GM18519 (cell line): ENCODE results near the gene GLS.
"Not testable (repeated sequence)": the region's sequence is repeated elsewhere in the genome, so short reads cannot be mapped to it uniquely, and the experiment has no call there.

ENCODE experiments used
- ATAC-seq: cut with Tn5 transposase; IDR thresholded peaks from one replicate; pipeline ENCODE4 v1.9.1; 2021; ENCODE audit warnings: mild to moderate bottlenecking, moderate library complexity; ENCODE audit not compliant: unreplicated experiment, low FRiP score

GLS gene

GRCh38 chr2:190854726-190855125, 25.9 kb upstream of the GLS start:
- ATAC-seq, result no peak

DNA sequence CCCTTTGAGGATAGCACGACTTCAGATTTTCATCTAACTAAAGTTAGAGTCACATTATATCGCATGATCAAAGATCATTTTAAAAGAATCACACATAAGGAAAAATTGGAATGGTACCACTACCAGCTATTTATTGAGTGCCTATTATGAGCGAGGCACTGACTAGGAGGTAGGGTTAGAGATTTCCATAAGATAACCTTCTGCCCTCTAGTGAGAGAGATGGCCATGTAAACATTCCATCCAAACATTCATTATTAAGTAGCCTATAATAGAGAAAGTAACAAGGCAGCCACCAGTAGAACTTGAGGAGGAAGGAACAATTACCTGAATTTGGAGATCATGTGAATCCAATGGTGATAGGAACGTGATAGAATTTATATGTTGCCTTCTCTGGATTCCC, 25.4 kb upstream of the GLS start:
- no peak for ATAC-seq

DNA sequence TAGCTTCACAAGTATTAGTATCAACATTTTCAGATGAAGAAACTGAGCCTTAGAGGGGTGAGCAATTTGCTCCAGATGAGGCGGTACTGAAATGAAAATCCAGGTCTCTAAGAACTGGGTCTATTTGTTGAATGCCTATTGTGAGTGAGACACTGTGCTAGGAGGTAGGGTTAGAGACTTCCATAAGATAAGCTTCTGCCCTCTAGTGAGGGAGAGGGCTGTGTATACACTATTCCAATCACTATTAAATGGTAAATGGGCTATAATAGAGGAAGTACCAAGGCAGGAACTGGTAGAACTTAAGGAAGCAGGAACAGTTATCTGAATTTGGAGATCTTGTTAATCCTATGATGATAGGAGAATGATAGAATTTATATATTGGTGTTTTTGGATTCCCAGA, 23.6 kb upstream of the GLS start:
- ATAC-seq, result no peak

DNA sequence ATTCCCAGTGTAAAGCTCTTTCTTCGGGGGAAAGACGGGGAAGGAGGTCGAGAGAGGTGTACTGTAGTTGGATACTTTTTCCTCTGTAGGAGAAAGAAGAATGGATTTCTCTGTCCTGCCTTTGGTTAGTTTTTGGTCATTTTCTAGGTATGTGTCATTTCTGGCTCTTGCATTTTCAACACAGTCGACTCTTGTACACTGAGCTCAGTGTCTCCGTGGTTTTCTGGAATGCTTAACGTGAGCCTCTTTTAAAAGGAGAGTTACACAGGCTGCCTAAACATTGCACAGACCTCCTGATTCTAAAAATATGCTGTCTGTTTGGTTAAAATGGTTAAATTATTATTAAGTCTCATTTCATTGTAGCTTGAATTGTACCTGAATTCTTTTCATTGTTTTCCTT, 21.8 kb upstream of the GLS start:
- no peak for ATAC-seq

DNA sequence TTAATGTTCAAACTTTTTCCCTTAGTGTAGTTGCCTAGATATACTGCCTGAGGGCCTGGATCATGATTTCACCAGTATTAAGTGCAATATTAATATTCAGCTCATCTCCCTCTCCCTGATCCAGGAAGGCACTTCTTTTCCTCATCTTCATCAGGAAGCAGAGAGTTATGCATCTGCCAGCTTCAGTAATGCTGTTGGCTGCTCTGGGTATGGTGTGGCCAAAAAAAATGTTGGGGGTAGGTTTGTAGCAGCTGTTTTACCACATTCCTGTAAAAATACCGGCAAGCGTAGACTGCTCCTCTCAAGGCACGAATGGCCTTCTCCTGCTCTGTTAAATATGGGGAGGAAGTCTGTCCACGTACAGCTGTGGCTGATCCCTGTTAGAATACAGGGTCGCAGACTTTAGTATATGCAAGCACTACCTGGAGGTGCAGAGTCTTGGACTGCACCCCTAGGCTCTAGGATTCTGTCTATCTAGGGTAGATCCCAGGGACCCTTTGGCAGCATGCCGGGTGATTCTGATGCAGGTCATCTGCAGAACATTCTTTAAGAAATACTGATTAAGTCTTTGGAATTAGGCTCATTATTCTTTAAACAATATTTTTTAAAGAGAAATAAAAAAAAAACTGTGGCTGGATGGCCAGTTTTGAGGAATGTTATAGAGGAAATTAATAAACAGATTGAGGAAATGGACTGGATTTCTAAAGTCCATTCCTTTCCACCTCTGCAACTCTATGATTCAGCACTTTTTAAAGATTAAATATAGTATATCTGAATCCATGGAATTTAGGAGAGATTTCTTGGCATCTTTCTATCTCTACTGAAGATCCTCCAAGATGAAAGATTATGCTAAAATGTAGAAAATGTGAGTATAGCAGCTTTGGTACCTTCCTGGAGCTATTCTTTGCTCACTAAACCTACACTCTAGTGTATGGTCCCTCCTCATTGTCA, 21.0 kb upstream of the GLS start:
- ATAC-seq, result no peak

- ATAC-seq, result no peak
Observed at GRCh38 chr2:190860985-190861680, 19.5 kb upstream of the GLS start.

DNA sequence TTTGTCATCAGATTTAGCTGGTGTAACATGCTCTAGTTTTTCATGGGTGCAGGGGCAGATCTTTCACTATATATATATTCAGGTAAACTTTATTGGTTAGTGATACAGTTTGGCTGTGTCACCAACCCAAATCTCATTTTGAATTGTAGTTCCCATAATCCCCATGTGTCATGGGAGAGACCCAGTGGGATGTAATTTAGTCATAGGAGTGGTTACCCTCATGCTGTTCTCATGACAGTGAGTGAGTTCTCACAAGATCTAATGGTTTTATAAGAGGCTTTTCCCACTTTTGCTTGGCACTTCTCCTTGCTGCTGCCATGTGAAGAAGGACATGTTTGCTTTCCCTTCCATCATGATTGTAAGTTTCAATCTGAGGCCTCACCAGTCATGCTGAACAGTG, 18.5 kb upstream of the GLS start:
- not testable (repeated sequence) for ATAC-seq

DNA sequence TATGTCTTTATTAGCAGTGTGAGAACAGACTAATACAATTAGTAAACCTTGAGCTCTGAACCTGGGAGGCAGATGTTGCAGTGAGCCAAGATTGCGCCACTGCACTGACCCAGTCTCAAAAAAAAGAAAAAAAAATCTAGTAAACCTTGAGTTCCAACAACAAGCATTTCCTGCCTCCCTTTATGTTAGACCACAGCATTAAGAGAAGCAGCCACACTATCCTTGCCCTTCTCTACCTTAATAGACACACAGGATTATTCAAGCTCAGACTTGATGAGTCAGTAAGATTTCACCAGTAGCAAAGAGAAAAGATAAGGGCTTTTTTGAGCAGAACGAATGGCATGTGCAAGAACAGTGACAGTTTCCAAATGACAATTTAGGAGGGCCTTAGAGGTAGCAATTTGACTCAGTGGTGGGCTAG, 18.0 kb upstream of the GLS start:
- ATAC-seq, result no peak

GRCh38 chr2:190863946-190864345, 16.7 kb upstream of the GLS start:
- ATAC-seq, result no peak

DNA sequence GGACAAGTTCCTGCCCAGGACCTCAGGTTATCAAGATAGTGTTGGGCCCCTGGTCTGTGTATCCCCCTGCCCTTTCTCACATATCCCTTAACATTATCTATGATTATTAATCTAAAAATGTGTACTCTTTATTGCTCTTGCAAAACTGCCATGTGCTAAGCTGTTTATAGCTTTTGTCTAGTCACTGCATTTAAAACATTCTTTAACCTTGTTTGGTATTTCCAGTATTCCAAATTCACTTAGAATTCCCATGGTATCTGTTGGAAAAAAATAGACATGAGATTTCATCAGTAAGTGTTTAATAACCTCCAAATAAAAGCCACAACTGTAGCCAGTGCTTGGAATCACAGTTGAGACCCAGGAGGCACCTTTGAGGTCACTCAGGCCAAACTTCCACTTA, 16.2 kb upstream of the GLS start:
- no peak for ATAC-seq

- no peak for ATAC-seq
Observed at GRCh38 chr2:190867212-190867611, 13.4 kb upstream of the GLS start.

GRCh38 chr2:190867832-190868231, 12.8 kb upstream of the GLS start:
- no peak for ATAC-seq

DNA sequence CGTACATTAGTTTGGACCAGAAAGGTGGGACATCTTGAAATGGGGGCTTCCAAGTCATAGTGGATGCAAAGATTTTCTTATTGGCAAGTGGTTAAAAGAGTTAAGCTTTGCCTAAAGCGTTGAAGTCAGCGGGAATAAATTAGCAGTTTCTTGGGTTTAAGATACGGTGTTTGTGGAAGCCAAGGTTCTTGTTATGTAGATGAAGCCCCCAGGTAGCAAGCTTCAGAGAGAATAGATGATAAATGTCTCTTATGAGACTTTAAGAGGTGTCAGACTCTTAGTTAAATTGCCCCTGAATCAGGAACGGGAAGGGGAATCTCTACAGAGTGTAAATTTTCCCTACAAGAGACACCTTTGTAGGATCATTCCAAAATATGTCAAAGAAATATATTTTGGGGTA, 10.9 kb upstream of the GLS start:
- ATAC-seq, result no peak

DNA sequence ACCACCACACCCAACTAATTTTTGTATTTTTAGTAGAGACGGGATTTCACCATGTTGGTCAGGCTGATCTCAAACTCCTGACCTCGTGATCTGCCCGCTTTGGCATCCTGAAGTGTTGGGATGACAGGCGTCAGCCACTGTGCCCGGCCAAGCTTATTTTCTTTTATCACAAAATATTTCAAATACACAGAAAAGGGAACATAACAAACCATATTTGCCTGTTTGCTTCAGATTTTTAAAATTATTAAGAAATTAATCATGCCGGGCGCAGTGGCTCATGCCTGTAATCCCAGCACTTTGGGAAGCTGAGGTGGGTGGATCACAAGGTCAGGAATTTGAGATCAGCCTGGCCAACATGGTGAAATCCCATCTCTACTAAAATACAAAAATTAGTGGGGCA, 7.2 kb upstream of the GLS start:
- not testable (repeated sequence) for ATAC-seq

DNA sequence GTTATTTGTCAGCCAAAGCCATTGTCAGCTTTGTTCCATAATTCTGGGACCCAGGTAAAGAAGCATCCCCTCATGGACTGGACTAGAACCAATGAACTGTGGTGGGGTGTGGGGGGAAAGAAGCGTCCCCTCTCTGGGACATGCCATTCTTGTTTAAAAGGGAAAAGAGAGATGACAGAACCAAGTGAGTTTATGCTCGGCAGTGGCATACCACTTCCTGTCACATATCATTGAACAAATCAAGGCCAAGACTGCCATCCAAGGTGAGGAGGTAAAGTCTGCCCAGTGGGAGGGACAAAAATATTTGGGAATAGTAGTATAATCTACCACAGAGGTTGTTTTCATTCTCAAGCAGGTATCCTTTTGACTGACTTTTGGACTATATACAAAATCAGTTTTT, 4.7 kb upstream of the GLS start:
- no peak for ATAC-seq

GRCh38 chr2:190876631-190877030, 4.0 kb upstream of the GLS start:
- no peak for ATAC-seq

- ATAC-seq, result no peak
Observed at GRCh38 chr2:190877436-190877835, 3.2 kb upstream of the GLS start.

GRCh38 chr2:190879474-190880377, 895 bp upstream of the GLS start:
- ATAC-seq, result no peak

GRCh38 chr2:190881084-190881597, 520 bp downstream of the GLS start:
- ATAC-seq, result no peak

GRCh38 chr2:190881598-190882410, 1.2 kb downstream of the GLS start:
- peak; percentile 48 for ATAC-seq
